Thyroid gland (tissue), 4 donors: ENCODE results near the gene GRIN2A. TPM values are rescaled to one million over a fixed set of nuclear protein-coding genes. Genes with fewer than 3 reads are reported as not detected.

Experiments
- DNase-seq, 2 donors: peaks; one replicate each; pipeline ENCODE4 v3.0.0-alpha.2; 2019
- H3K27ac ChIP-seq, 3 donors: fragments of 200-600 bp; sonication (generic); 1 replicate in 2 of 3; 2 replicates in 1 of 3; pipeline ENCODE4 v1.5.1; 2016 to 2019; ENCODE audit warnings: mild to moderate bottlenecking in 1 of 3, moderate library complexity in 1 of 3
- H3K27me3 ChIP-seq: fragments of 200-600 bp; sonication (generic); one replicate; pipeline ENCODE4 v1.5.1; 2019
- H3K36me3 ChIP-seq, 2 donors: fragments of 200-600 bp; sonication (generic); one replicate each; pipeline ENCODE4 v1.5.1; 2016 to 2019
- H3K4me1 ChIP-seq, 2 donors: fragments of 200-600 bp; sonication (generic); one replicate each; pipeline ENCODE4 v1.5.1; 2017 to 2019
- H3K4me3 ChIP-seq, 3 donors: fragments of 200-600 bp; sonication (generic); replicated peaks in 1 of 3; 1 replicate in 2 of 3; 2 replicates in 1 of 3; pipeline ENCODE4 v1.5.1; 2016; ENCODE audit warnings: mild to moderate bottlenecking in 1 of 3
- H3K9me3 ChIP-seq: fragments of 200-600 bp; sonication (generic); one replicate; pipeline ENCODE4 v1.5.1; 2017
- CTCF ChIP-seq, 6 experiments: fragments of 200-600 bp in 3 of 6; fragments of 450-650 bp in 3 of 6; sonication (generic) in 3 of 6; IDR thresholded peaks; one replicate each; pipeline ENCODE4 v1.5.1; 2016 to 2019; ENCODE audit warnings: antibody characterized with exemption in 6 of 6, mild to moderate bottlenecking in 2 of 6, inconsistent platforms in 1 of 6, moderate library complexity in 1 of 6
- POLR2A ChIP-seq, 2 donors: fragments of 450-650 bp; IDR thresholded peaks; one replicate each; pipeline ENCODE4 v1.6.1; 2017; ENCODE audit warnings: antibody characterized with exemption in 2 of 2, mild to moderate bottlenecking in 2 of 2, moderate library complexity in 1 of 2
- WGBS, 2 donors: methylation state at CpG; one replicate each; pipeline ENCODE4 v1.1.5; 2017; 5-methylcytosine and 5-hydroxymethylcytosine counted together
- intact Hi-C: fragments of 100-400 bp; cut with DNase I; formaldehyde crosslinking; loops from one replicate; pipeline ENCODE4 v1.15.1; 2023
- total RNA-seq, 4 donors: library from RNA; depleted of rRNA; stranded (reverse); fragments of >200 nt; gene quantifications; one replicate each; pipeline ENCODE4 v1.2.3, GENCODE V29; 2016

GRIN2A gene
- total RNA-seq, 4 donors from 2014 or later, result 0.11 to 1.3 (median 0.53) TPM

- H3K9me3 ChIP-seq, result no peaks in the 10 kb centered on the region
- no peak for TF ChIP-seq CTCF (IDR thresholded peaks at IDR 0.05)
- no peak for TF ChIP-seq POLR2A (IDR thresholded peaks at IDR 0.05)
- H3K4me1 ChIP-seq, result no peaks in the 10 kb centered on the region
- H3K27ac ChIP-seq, result no peak overlapping the region
- no peak for DNase-seq
- intact Hi-C loops, result no loop called here
- no peaks in the 10 kb centered on the region for H3K27me3 ChIP-seq
- 64 to 68% methylated on average over 4 of the region's 4 CpGs for WGBS, 2 donors
- H3K36me3 ChIP-seq, result no peaks in the 10 kb centered on the region
- H3K4me3 ChIP-seq, result no peak overlapping the region
Measured at GRCh38 chr16:9840761-9841665, 341.2 kb downstream of the GRIN2A start.

- no peaks in the 10 kb centered on the region for H3K4me1 ChIP-seq
- no peaks in the 10 kb centered on the region for H3K27me3 ChIP-seq
- no peaks in the 10 kb centered on the region for H3K9me3 ChIP-seq
- DNase-seq, result no peak
- no peak overlapping the region for H3K27ac ChIP-seq
- WGBS, 2 donors, result 83 to 86% methylated on average over 2 of the region's 2 CpGs
- TF ChIP-seq CTCF (IDR thresholded peaks at IDR 0.05) (no peak), POLR2A (IDR thresholded peaks at IDR 0.05) (no peak)
- no peak overlapping the region for H3K4me3 ChIP-seq
- no peaks in the 10 kb centered on the region for H3K36me3 ChIP-seq
- intact Hi-C loops, result no loop called here
Measured at GRCh38 chr16:9837481-9837880, 344.7 kb downstream of the GRIN2A start.

DNA sequence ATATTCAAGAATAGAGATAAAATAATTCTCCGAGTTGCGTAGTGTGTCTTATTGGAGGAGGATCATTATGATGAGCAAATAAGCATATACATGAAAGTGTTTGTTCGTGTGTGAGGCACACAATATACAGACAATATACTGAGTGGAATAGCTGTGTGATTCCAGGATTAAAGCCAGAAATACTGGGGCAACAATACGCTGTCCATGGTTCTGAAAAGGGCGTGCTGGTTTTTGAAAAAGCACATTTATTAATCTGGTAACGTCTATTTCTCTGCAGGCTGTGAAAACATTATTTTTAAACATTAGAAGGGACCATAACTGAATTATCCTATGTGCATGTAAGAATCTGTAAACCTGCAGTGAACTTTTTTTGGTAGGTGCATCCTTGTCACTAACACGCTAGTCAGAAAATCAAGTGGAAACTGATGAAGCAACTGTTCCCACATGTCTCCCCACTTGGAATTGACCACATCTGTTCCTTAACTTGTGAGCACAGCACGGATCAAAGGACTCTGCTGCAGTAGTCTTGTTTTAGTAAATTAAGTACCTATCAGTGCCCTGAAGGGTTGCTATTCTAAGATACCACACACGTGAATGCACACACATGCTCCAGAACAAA lies 346.0 kb downstream of the GRIN2A start:
- Histone ChIP-seq H3K9me3 (no peaks in the 10 kb centered on the region), H3K27ac (no peak overlapping the region), H3K36me3 (no peaks in the 10 kb centered on the region), H3K4me1 (no peaks in the 10 kb centered on the region), H3K4me3 (no peak overlapping the region), H3K27me3 (no peaks in the 10 kb centered on the region)
- intact Hi-C loops, result no loop called here
- no peak for TF ChIP-seq POLR2A (IDR thresholded peaks at IDR 0.05)
- TF ChIP-seq CTCF (IDR thresholded peaks at IDR 0.05), result no peak
- peak; percentile 13 to 46 for DNase-seq
- 44% methylated on average over 9 of the region's 9 CpGs for WGBS, 2 donors

GRCh38 chr16:9827062-9827752 lies 355.0 kb downstream of the GRIN2A start:
- Histone ChIP-seq H3K4me3 (no peak overlapping the region), H3K9me3 (no peaks in the 10 kb centered on the region), H3K27me3 (no peaks in the 10 kb centered on the region), H3K4me1 (peaks cover 0 to 7% of the 10 kb centered on the region in 2 donors), H3K27ac (no peak overlapping the region), H3K36me3 (no peaks in the 10 kb centered on the region)
- 29 to 38% methylated on average over 9 of the region's 9 CpGs for WGBS, 2 donors
- TF ChIP-seq POLR2A (IDR thresholded peaks at IDR 0.05) (no peak), CTCF (IDR thresholded peaks at IDR 0.05) (no peak)
- intact Hi-C loops, result no loop called here
- peak in 1 of 2 donors; percentile 14 for DNase-seq
